Keratinocyte (primary cell): ENCODE measurements around the gene CPVL. TPM values are rescaled to one million over a fixed set of nuclear protein-coding genes. Genes with fewer than 3 reads are reported as not detected.

Source experiments
- DNase-seq: peaks from one replicate; pipeline ENCODE4 v3.0.0-alpha.2; 2011; ENCODE audit warnings: low read depth, missing footprints, low spot score
- FAIRE-seq: peaks from 2 replicates; lab custom pipeline; 2011; peaks lifted over from hg19 to GRCh38; lab: Jason Lieb, UNC
- H2AFZ ChIP-seq: 2 replicates; pipeline ENCODE4 v1.6.0; 2012; ENCODE audit warnings: low read length, control low read depth, inconsistent platforms; ENCODE audit not compliant: control insufficient read depth
- H3K27ac ChIP-seq: 2 replicates; pipeline ENCODE4 v1.5.1; 2011; ENCODE audit warnings: low read length; ENCODE audit not compliant: control insufficient read depth, insufficient read depth
- H3K27me3 ChIP-seq: 3 replicates; pipeline ENCODE4 v1.6.0; 2011; ENCODE audit warnings: low read length; ENCODE audit not compliant: control insufficient read depth, insufficient read depth; ENCODE audit errors: extremely low read depth
- H3K36me3 ChIP-seq, 2 experiments: 2 replicates in 1 of 2; 3 replicates in 1 of 2; pipeline ENCODE4 v1.5.1; 2011; ENCODE audit warnings: low read length in 2 of 2, mild to moderate bottlenecking in 1 of 2; ENCODE audit not compliant: control insufficient read depth in 2 of 2, insufficient read depth in 2 of 2; ENCODE audit errors: extremely low read depth in 1 of 2
- H3K4me1 ChIP-seq: 3 replicates; pipeline ENCODE4 v1.5.1; 2011; ENCODE audit warnings: low read length; ENCODE audit not compliant: control insufficient read depth, insufficient read depth; ENCODE audit errors: extremely low read depth
- H3K4me2 ChIP-seq: 3 replicates; pipeline ENCODE4 v1.6.0; 2011; ENCODE audit warnings: low read depth, low read length; ENCODE audit not compliant: control insufficient read depth, insufficient read depth; ENCODE audit errors: extremely low read depth
- H3K4me3 ChIP-seq, 3 experiments: fragments of 200-600 bp in 1 of 3; sonication (generic) in 1 of 3; 2 replicates in 2 of 3; 3 replicates in 1 of 3; pipeline ENCODE4 v1.5.1; 2011 to 2016; ENCODE audit warnings: low read length in 3 of 3, mild to moderate bottlenecking in 3 of 3, control low read depth in 2 of 3, inconsistent platforms in 1 of 3, low read depth in 1 of 3, mixed read lengths in 1 of 3, mixed run types in 1 of 3, moderate library complexity in 1 of 3; ENCODE audit not compliant: control insufficient read depth in 2 of 3, insufficient read depth in 2 of 3; ENCODE audit errors: extremely low read depth in 1 of 3
- H3K79me2 ChIP-seq: 2 replicates; pipeline ENCODE4 v1.6.0; 2012; ENCODE audit warnings: low read length; ENCODE audit not compliant: control insufficient read depth, insufficient read depth
- H3K9ac ChIP-seq: 3 replicates; pipeline ENCODE4 v1.6.0; 2011; ENCODE audit warnings: low read length; ENCODE audit not compliant: control insufficient read depth, insufficient read depth; ENCODE audit errors: extremely low read depth
- H3K9me1 ChIP-seq: 3 replicates; pipeline ENCODE4 v1.6.0; 2011; ENCODE audit warnings: low read length; ENCODE audit not compliant: control insufficient read depth, insufficient read depth; ENCODE audit errors: extremely low read depth
- H3K9me3 ChIP-seq: 2 replicates; pipeline ENCODE4 v1.5.1; 2012; ENCODE audit warnings: low read depth, low read length; ENCODE audit not compliant: control insufficient read depth
- H4K20me1 ChIP-seq: 3 replicates; pipeline ENCODE4 v1.6.0; 2011; ENCODE audit warnings: low read length; ENCODE audit not compliant: control insufficient read depth, insufficient read depth; ENCODE audit errors: extremely low read depth
- EZH2 ChIP-seq: IDR thresholded peaks from one replicate; pipeline ENCODE4 v1.6.1; 2012; ENCODE audit warnings: inconsistent platforms, mild to moderate bottlenecking, low read length, moderate library complexity
- dilution Hi-C: fragments of 300-500 bp; cut with MboI; formaldehyde crosslinking; loops from one replicate; pipeline ENCODE4 v1.7.0; 2020; ENCODE audit warnings: low sequenced_read_pairs; ENCODE audit not compliant: extremely low pct_ligation_motif_present
- polyA plus RNA-seq, 5 experiments: library from polyadenylated mRNA; depleted of rRNA in 3 of 5; stranded (reverse) in 3 of 5; stranded (forward) in 1 of 5; unstranded in 1 of 5; fragments of >200 nt; gene quantifications; 1 replicate in 1 of 5; 2 replicates in 3 of 5; 3 replicates in 1 of 5; pipeline versions ENCODE4 v1.2.1 to v1.2.3, GENCODE V29; 2011 to 2012; ENCODE audit warnings: missing spikeins in 2 of 5, low read depth in 1 of 5, low replicate concordance in 1 of 5
- TF ChIP-seq, protein P1 (sequence below), 3 experiments: IDR thresholded peaks in 1 of 3; conservative IDR thresholded peaks in 1 of 3; optimal IDR thresholded peaks in 1 of 3; 2 replicates in 2 of 3; 3 replicates in 1 of 3; pipeline versions ENCODE3 to v1.5.1; 2011; ENCODE audit warnings: low read length in 3 of 3, mild to moderate bottlenecking in 3 of 3, moderate library complexity in 2 of 3, control low read depth in 1 of 3, inconsistent platforms in 1 of 3; ENCODE audit not compliant: insufficient read depth in 2 of 3; ENCODE audit errors: extremely low read depth in 1 of 3

Gene CPVL
- polyA plus RNA-seq, 1 donor (not counting 4 experiments of a cell fraction or from before 2014, with no cell fraction given), result 9.8 TPM

DNA sequence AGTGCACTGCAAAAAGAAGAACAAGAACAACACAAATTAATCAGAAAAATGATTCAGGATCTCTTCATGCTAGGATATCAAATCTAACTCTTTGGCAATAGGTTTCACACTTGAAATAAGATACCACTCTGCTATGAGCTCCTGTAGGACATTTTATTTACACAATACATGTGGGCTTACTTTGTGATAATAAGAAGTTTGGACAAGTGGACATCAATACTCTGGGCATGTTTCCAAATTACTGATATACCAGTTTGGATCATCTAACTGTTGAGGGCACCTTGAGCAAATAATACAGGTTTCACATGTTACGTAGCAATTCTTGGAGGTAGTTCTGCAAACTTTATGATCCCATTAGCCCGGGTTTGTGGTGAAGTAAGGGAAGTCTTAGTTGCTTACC is 59.8 kb downstream of the CPVL start:
- Histone ChIP-seq H3K27ac (no peak overlapping the region), H3K4me3 (no peak overlapping the region), H4K20me1 (no peaks in the 10 kb centered on the region), H3K4me1 (no peaks in the 10 kb centered on the region), H3K36me3 (no peaks in the 10 kb centered on the region), H3K79me2 (no peaks in the 10 kb centered on the region), H3K4me2 (no peak overlapping the region), H2AFZ (no peak overlapping the region), H3K9me1 (no peaks in the 10 kb centered on the region), H3K9me3 (no peaks in the 10 kb centered on the region), H3K9ac (no peak overlapping the region), H3K27me3 (peaks cover 3% of the 10 kb centered on the region)
- dilution Hi-C loops, result no loop called here
- no peak for TF ChIP-seq EZH2
- TF ChIP-seq, protein P1, sequence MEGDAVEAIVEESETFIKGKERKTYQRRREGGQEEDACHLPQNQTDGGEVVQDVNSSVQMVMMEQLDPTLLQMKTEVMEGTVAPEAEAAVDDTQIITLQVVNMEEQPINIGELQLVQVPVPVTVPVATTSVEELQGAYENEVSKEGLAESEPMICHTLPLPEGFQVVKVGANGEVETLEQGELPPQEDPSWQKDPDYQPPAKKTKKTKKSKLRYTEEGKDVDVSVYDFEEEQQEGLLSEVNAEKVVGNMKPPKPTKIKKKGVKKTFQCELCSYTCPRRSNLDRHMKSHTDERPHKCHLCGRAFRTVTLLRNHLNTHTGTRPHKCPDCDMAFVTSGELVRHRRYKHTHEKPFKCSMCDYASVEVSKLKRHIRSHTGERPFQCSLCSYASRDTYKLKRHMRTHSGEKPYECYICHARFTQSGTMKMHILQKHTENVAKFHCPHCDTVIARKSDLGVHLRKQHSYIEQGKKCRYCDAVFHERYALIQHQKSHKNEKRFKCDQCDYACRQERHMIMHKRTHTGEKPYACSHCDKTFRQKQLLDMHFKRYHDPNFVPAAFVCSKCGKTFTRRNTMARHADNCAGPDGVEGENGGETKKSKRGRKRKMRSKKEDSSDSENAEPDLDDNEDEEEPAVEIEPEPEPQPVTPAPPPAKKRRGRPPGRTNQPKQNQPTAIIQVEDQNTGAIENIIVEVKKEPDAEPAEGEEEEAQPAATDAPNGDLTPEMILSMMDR (optimal IDR thresholded peaks at IDR 0.05 in 1 of 3, IDR thresholded peaks at IDR 0.05 in 1 of 3, conservative IDR thresholded peaks at IDR 0.05 in 1 of 3; ENCODE audit: extremely low read depth in 1 of 3, insufficient read depth in 2 of 3, low read length in 3 of 3), result no peak
- DNase-seq (no peak), FAIRE-seq (no peak)

DNA sequence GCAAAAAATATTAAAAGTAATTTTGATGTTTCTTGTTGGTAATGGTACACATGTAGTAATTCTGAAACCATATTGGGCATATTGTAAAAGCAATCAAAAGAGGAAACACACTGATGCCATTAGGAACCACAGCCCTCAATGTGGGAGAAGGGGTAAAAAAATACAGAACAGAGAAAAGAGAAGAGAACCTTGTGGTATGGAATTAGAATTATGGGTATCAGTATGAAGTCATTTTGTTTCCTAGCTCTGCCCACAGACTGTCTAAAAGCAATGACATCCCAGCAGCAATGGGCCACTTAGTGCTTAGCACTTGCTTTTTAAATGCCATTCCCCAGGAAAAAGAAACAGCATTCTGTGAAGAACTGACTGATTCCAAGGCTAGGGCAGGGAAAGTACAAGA is 61.5 kb downstream of the CPVL start:
- Histone ChIP-seq H3K9ac (no peak overlapping the region), H3K9me1 (no peaks in the 10 kb centered on the region), H3K79me2 (no peaks in the 10 kb centered on the region), H3K27ac (no peak overlapping the region), H3K4me1 (no peaks in the 10 kb centered on the region), H3K27me3 (peaks cover 3% of the 10 kb centered on the region), H3K4me3 (no peak overlapping the region), H3K4me2 (no peak overlapping the region), H3K9me3 (no peaks in the 10 kb centered on the region), H4K20me1 (no peaks in the 10 kb centered on the region), H2AFZ (no peak overlapping the region), H3K36me3 (no peaks in the 10 kb centered on the region)
- TF ChIP-seq, protein P1 (optimal IDR thresholded peaks at IDR 0.05 in 1 of 3, IDR thresholded peaks at IDR 0.05 in 1 of 3, conservative IDR thresholded peaks at IDR 0.05 in 1 of 3; ENCODE audit: extremely low read depth in 1 of 3, insufficient read depth in 2 of 3, low read length in 3 of 3), result no peak
- no peak for TF ChIP-seq EZH2
- FAIRE-seq (no peak), DNase-seq (no peak)
- dilution Hi-C loops, result no loop called here
